HepG2 (cell line): ENCODE results near the gene GRAMD1B. TPM values are rescaled to one million over a fixed set of nuclear protein-coding genes. Genes with fewer than 3 reads are reported as not detected.

ENCODE experiments used
- ATAC-seq: fragments of 200-7000 bp; cut with Tn5 transposase; 3 replicates; pipeline ENCODE4 v1.9.1; 2020; ENCODE audit warnings: mild to moderate bottlenecking, moderate library complexity
- BruUV-seq: library from RNA; stranded (reverse); fragments of 400-500 nt; replicated peaks from 2 replicates; lab custom pipeline; 2021; lab: Mats Ljungman, UMichigan
- CTCF ChIA-PET: fragments of 300-600 bp; formaldehyde crosslinking; extraction: SDS; loops from one replicate; lab custom pipeline; 2021; ENCODE audit warnings: low total read pairs, inconsistent platforms, low intra/inter-chr PET ratio; lab: Yijun Ruan, JAX
- POLR2A ChIA-PET: fragments of 350-600 bp; sonication (Branson Sonifier 250); formaldehyde crosslinking; loops from one replicate; lab custom pipeline; 2020; ENCODE audit warnings: antibody characterized with exemption, inconsistent platforms; lab: Yijun Ruan, JAX
- DNase-seq: peaks from one replicate; pipeline ENCODE4 v3.0.0-alpha.2; 2015; ENCODE audit warnings: low spot score
- FAIRE-seq: peaks from 3 replicates; lab custom pipeline; 2011; peaks lifted over from hg19 to GRCh38; lab: Jason Lieb, UNC
- H2AFZ ChIP-seq: one replicate; pipeline ENCODE4 v1.6.1; 2011; ENCODE audit warnings: low read length, inconsistent platforms
- H3K27ac ChIP-seq: fragments of 300-600 bp; 3 replicates; pipeline ENCODE4 v1.8.0; 2011; ENCODE audit warnings: mixed run types, mild to moderate bottlenecking, mixed read lengths, low read length, inconsistent platforms; ENCODE audit not compliant: insufficient read depth; ENCODE audit errors: extremely low read length
- H3K27me3 ChIP-seq, 2 experiments: fragments of 200-600 bp in 1 of 2; 2 replicates in 1 of 2; 3 replicates in 1 of 2; pipeline versions ENCODE4 v1.6.0 to v1.8.0; 2011; ENCODE audit warnings: low read length in 2 of 2, mild to moderate bottlenecking in 2 of 2, moderate library complexity in 2 of 2, inconsistent platforms in 1 of 2; ENCODE audit not compliant: insufficient read depth in 2 of 2, control insufficient read depth in 1 of 2
- H3K36me3 ChIP-seq, 2 experiments: fragments of 200-600 bp in 1 of 2; replicated peaks in 1 of 2; 2 replicates in 1 of 2; 3 replicates in 1 of 2; pipeline versions ENCODE4 v1.5.1 to v1.8.0; 2011; ENCODE audit warnings: low read length in 2 of 2, inconsistent platforms in 1 of 2; ENCODE audit not compliant: insufficient read depth in 2 of 2, control insufficient read depth in 1 of 2
- H3K4me1 ChIP-seq: 2 replicates; pipeline ENCODE4 v1.5.1; 2012; ENCODE audit warnings: low read length, inconsistent platforms; ENCODE audit not compliant: insufficient read depth
- H3K4me2 ChIP-seq: 2 replicates; pipeline ENCODE4 v1.6.0; 2011; ENCODE audit warnings: low read depth, low read length, inconsistent platforms
- H3K4me3 ChIP-seq, 3 experiments: fragments of 200-600 bp in 1 of 3; sonication (generic), shearing (Covaris generic) in 1 of 3; replicated peaks in 1 of 3; 2 replicates each; pipeline ENCODE4 v1.5.1; 2011 to 2016; ENCODE audit warnings: low read length in 3 of 3, inconsistent platforms in 2 of 3, low read depth in 2 of 3, mild to moderate bottlenecking in 2 of 3, control low read depth in 1 of 3, mixed read lengths in 1 of 3; ENCODE audit not compliant: insufficient read depth in 1 of 3
- H3K79me2 ChIP-seq: one replicate; pipeline ENCODE4 v1.6.1; 2011; ENCODE audit warnings: low read length, inconsistent platforms; ENCODE audit not compliant: insufficient read depth
- H3K9ac ChIP-seq: 2 replicates; pipeline ENCODE4 v1.6.0; 2011; ENCODE audit warnings: mild to moderate bottlenecking, low read depth, low read length, inconsistent platforms; ENCODE audit not compliant: insufficient read depth
- H3K9me3 ChIP-seq: 2 replicates; pipeline ENCODE4 v1.5.1; 2012; ENCODE audit warnings: mild to moderate bottlenecking, low read length
- H4K20me1 ChIP-seq: 2 replicates; pipeline ENCODE4 v1.6.0; 2011; ENCODE audit warnings: inconsistent platforms, mild to moderate bottlenecking, low read length, moderate library complexity; ENCODE audit not compliant: insufficient read depth
- BHLHE40 ChIP-seq: IDR thresholded peaks from 2 replicates; pipeline ENCODE4 v1.6.1; 2011; ENCODE audit warnings: low read length, improper control_type of control experiment
- CENPX ChIP-seq: sonication (generic); formaldehyde crosslinking; IDR thresholded peaks from 2 replicates; pipeline ENCODE4 v1.9.0; 2021; ENCODE audit warnings: mild to moderate bottlenecking, missing genetic modification reagents, moderate library complexity
- ELF4 ChIP-seq: sonication (generic); formaldehyde crosslinking; IDR thresholded peaks from 2 replicates; pipeline ENCODE4 v1.5.0; 2020; ENCODE audit warnings: missing genetic modification reagents, mild to moderate bottlenecking, moderate library complexity, borderline replicate concordance
- ESRRA ChIP-seq: sonication (generic); formaldehyde crosslinking; IDR thresholded peaks from 2 replicates; pipeline ENCODE4 v1.5.1; 2020; ENCODE audit warnings: mild to moderate bottlenecking, low read depth, missing genetic modification reagents
- ETV5 ChIP-seq: IDR thresholded peaks from 2 replicates; pipeline ENCODE4 v1.6.1; 2018; ENCODE audit warnings: missing biosample characterization, missing genetic modification reagents, inconsistent platforms, borderline replicate concordance
- KDM4B ChIP-seq: sonication (generic); formaldehyde crosslinking; IDR thresholded peaks from 2 replicates; pipeline ENCODE4 v1.4.0; 2020; ENCODE audit warnings: missing genetic modification reagents
- LCORL ChIP-seq, 2 experiments: fragments of 450-650 bp in 1 of 2; sonication (generic) in 1 of 2; formaldehyde crosslinking in 1 of 2; IDR thresholded peaks; 2 replicates each; pipeline versions ENCODE4 v1.5.0 to v1.6.1; 2017 to 2020; ENCODE audit warnings: antibody characterized with exemption in 1 of 2, missing genetic modification reagents in 1 of 2
- PHF21A ChIP-seq: sonication (generic); formaldehyde crosslinking; IDR thresholded peaks from 2 replicates; pipeline ENCODE4 v1.5.0; 2020; ENCODE audit warnings: mild to moderate bottlenecking, missing genetic modification reagents
- PTBP1 ChIP-seq: fragments of 200-400 bp; formaldehyde crosslinking; IDR thresholded peaks from 2 replicates; pipeline ENCODE4 v1.6.1; 2018; ENCODE audit warnings: low read length, low read depth; ENCODE audit not compliant: poor library complexity, severe bottlenecking
- RXRA ChIP-seq: sonication (generic); formaldehyde crosslinking; IDR thresholded peaks from 2 replicates; pipeline ENCODE4 v1.5.1; 2020; ENCODE audit warnings: missing genetic modification reagents
- ZNF17 ChIP-seq: sonication (generic); formaldehyde crosslinking; IDR thresholded peaks from 2 replicates; pipeline ENCODE4 v1.5.0; 2020; ENCODE audit warnings: mild to moderate bottlenecking, missing genetic modification reagents
- ZNF180 ChIP-seq: sonication (generic); formaldehyde crosslinking; IDR thresholded peaks from 2 replicates; pipeline ENCODE4 v1.4.0; 2020; ENCODE audit warnings: low read depth, missing genetic modification reagents, borderline replicate concordance
- ZNF33B ChIP-seq: sonication (generic); formaldehyde crosslinking; IDR thresholded peaks from 2 replicates; pipeline ENCODE4 v1.5.1; 2020; ENCODE audit warnings: mild to moderate bottlenecking, missing genetic modification reagents
- ZNF570 ChIP-seq: sonication (generic); formaldehyde crosslinking; IDR thresholded peaks from 2 replicates; pipeline ENCODE4 v1.4.0; 2020; ENCODE audit warnings: mild to moderate bottlenecking, missing genetic modification reagents, borderline replicate concordance
- WGBS: methylation state at CpG from one replicate; pipeline ENCODE4 v1.1.6; 2017; ENCODE audit warnings: low lambda C conversion rate; 5-methylcytosine and 5-hydroxymethylcytosine counted together
- in situ Hi-C: cut with HindIII; loops from 2 replicates; pipeline ENCODE4 v1.10.0; 2017; ENCODE audit warnings: low pct_unique_long_range_greater_than_20kb; ENCODE audit not compliant: extremely low pct_ligation_motif_present
- intact Hi-C: fragments of 100-400 bp; cut with micrococcal nuclease; formaldehyde crosslinking; loops from one replicate; pipeline ENCODE4 v1.10.0; 2022; ENCODE audit not compliant: unreplicated experiment
- polyA plus RNA-seq, 8 experiments: library from polyadenylated mRNA; depleted of rRNA in 3 of 8; stranded (reverse) in 7 of 8; unstranded in 1 of 8; fragments of >200 nt; fragmentation: Illumina TruSeq in 4 of 8; extraction: Trizol in 4 of 8; gene quantifications; 2 replicates each; pipeline versions ENCODE4 v1.2.1 to v1.2.3, GENCODE V29; 2011 to 2016; ENCODE audit warnings: low read depth in 4 of 8, missing spikeins in 1 of 8, mixed read lengths in 1 of 8; ENCODE audit not compliant: insufficient read depth in 1 of 8
- total RNA-seq, 5 experiments: library from RNA; depleted of rRNA; stranded (reverse); fragments of >200 nt; fragmentation: Illumina TruSeq; extraction: Trizol; gene quantifications; 2 replicates each; pipeline ENCODE4 v1.2.3, GENCODE V29; 2016; ENCODE audit warnings: low read depth in 1 of 5
- TF ChIP-seq, protein P1 (sequence below): IDR thresholded peaks from 2 replicates; pipeline ENCODE4 v1.6.1; 2016; ENCODE audit warnings: low read depth, control low read depth
- TF ChIP-seq, protein P2 (sequence below): sonication (generic); formaldehyde crosslinking; IDR thresholded peaks from 2 replicates; pipeline ENCODE4 v1.5.0; 2020; ENCODE audit warnings: missing genetic modification reagents
- TF ChIP-seq, protein P3 (sequence below): sonication (generic); formaldehyde crosslinking; IDR thresholded peaks from 2 replicates; pipeline ENCODE4 v1.8.1; 2023; ENCODE audit warnings: missing genetic modification reagents, mild to moderate bottlenecking, borderline replicate concordance
- TF ChIP-seq, protein P4 (sequence below): sonication (generic); formaldehyde crosslinking; IDR thresholded peaks from 2 replicates; pipeline ENCODE4 v1.4.0; 2020; ENCODE audit warnings: missing genetic modification reagents, mild to moderate bottlenecking, borderline replicate concordance

Gene GRAMD1B
- total and polyA plus RNA-seq, 2 of the 13 experiments (the other 11 are each of a cell fraction or from before 2014, with no cell fraction given) = 0.12 TPM; not detected in 1

DNA sequence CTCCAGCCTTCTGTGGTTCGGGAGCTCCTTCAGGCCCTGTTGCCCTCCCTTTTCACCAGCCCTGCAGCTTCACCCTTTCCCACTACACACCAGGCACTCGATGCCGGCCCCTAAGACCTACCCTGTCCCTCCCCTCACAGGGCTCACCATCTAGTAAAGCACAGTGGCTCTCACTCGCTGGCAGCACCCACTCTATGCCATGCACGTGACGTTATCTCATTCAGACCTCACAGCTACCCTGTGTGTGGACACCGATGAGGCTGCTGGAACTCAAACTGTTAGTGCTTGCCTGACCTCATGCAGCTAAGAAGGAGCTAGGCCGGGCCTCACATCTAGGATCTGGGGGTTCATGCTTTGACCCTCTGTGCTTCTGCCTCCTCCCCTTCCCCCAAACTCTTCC lies 178.9 kb downstream of the GRAMD1B start:
- H3K36me3 ChIP-seq = no peaks in the 10 kb centered on the region
- H2AFZ ChIP-seq = no peak overlapping the region
- CTCF ChIA-PET = no interaction called here
- no peaks in the 10 kb centered on the region for H4K20me1 ChIP-seq
- H3K4me3 ChIP-seq = no peak overlapping the region
- H3K4me1 ChIP-seq = no peaks in the 10 kb centered on the region
- ATAC-seq = no peak
- FAIRE-seq = no peak
- in situ Hi-C loops (no loop called here), intact Hi-C loops (no loop called here)
- TF ChIP-seq ETV5 (CRISPR knock-in tag) = no peak
- TF ChIP-seq ZNF17 = no peak
- TF ChIP-seq, protein P1, sequence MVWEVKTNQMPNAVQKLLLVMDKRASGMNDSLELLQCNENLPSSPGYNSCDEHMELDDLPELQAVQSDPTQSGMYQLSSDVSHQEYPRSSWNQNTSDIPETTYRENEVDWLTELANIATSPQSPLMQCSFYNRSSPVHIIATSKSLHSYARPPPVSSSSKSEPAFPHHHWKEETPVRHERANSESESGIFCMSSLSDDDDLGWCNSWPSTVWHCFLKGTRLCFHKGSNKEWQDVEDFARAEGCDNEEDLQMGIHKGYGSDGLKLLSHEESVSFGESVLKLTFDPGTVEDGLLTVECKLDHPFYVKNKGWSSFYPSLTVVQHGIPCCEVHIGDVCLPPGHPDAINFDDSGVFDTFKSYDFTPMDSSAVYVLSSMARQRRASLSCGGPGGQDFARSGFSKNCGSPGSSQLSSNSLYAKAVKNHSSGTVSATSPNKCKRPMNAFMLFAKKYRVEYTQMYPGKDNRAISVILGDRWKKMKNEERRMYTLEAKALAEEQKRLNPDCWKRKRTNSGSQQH = no peak
- no peak for TF ChIP-seq KDM4B
- TF ChIP-seq ZNF570 (CRISPR knock-in tag) = no peak
- no peak for TF ChIP-seq RXRA
- no peak for TF ChIP-seq BHLHE40
- TF ChIP-seq, protein P2, sequence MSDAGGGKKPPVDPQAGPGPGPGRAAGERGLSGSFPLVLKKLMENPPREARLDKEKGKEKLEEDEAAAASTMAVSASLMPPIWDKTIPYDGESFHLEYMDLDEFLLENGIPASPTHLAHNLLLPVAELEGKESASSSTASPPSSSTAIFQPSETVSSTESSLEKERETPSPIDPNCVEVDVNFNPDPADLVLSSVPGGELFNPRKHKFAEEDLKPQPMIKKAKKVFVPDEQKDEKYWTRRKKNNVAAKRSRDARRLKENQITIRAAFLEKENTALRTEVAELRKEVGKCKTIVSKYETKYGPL (CRISPR knock-in tag) = no peak
- TF ChIP-seq, protein P3, sequence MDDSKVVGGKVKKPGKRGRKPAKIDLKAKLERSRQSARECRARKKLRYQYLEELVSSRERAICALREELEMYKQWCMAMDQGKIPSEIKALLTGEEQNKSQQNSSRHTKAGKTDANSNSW (CRISPR knock-in tag) = no peak
- no peak for TF ChIP-seq ZNF33B (CRISPR knock-in tag)
- TF ChIP-seq PHF21A (CRISPR knock-in tag) = no peak
- no peak for TF ChIP-seq ZNF180 (CRISPR knock-in tag)
- TF ChIP-seq CENPX = no peak
- no peak for TF ChIP-seq LCORL (IDR thresholded peaks at IDR 0.05)
- no peak for TF ChIP-seq LCORL (CRISPR knock-in tag; IDR thresholded peaks at IDR 0.05)
- no peak for TF ChIP-seq PTBP1
- TF ChIP-seq ELF4 = no peak
- TF ChIP-seq, protein P4, sequence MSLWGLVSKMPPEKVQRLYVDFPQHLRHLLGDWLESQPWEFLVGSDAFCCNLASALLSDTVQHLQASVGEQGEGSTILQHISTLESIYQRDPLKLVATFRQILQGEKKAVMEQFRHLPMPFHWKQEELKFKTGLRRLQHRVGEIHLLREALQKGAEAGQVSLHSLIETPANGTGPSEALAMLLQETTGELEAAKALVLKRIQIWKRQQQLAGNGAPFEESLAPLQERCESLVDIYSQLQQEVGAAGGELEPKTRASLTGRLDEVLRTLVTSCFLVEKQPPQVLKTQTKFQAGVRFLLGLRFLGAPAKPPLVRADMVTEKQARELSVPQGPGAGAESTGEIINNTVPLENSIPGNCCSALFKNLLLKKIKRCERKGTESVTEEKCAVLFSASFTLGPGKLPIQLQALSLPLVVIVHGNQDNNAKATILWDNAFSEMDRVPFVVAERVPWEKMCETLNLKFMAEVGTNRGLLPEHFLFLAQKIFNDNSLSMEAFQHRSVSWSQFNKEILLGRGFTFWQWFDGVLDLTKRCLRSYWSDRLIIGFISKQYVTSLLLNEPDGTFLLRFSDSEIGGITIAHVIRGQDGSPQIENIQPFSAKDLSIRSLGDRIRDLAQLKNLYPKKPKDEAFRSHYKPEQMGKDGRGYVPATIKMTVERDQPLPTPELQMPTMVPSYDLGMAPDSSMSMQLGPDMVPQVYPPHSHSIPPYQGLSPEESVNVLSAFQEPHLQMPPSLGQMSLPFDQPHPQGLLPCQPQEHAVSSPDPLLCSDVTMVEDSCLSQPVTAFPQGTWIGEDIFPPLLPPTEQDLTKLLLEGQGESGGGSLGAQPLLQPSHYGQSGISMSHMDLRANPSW (CRISPR knock-in tag) = no peak
- no peak for TF ChIP-seq ESRRA (CRISPR knock-in tag)
- no peak for DNase-seq
- H3K4me2 ChIP-seq = no peak overlapping the region
- WGBS = 58% methylated on average over 8 of the region's 8 CpGs
- H3K9me3 ChIP-seq = no peaks in the 10 kb centered on the region
- POLR2A ChIA-PET = no interaction called here
- BruUV-seq = no TSS peak
- no peaks in the 10 kb centered on the region for H3K27me3 ChIP-seq
- H3K9ac ChIP-seq = no peak overlapping the region
- H3K79me2 ChIP-seq = no peaks in the 10 kb centered on the region
- no peak overlapping the region for H3K27ac ChIP-seq
